Cardiac fibroblast (primary cell): ENCODE measurements around the gene TBXA2R.

ENCODE experiments used
- DNase-seq, 2 donors: peaks; one replicate each; pipeline versions ENCODE4 v3.0.0 to v3.0.0-alpha.2; 2010; ENCODE audit warnings: low read depth in 2 of 2
- H3K4me3 ChIP-seq, 2 donors: replicated peaks in 1 of 2; 1 replicate in 1 of 2; 2 replicates in 1 of 2; pipeline ENCODE4 v1.5.1; 2011; ENCODE audit warnings: low read depth in 2 of 2, low read length in 2 of 2, mild to moderate bottlenecking in 2 of 2, moderate library complexity in 1 of 2
- CTCF ChIP-seq: IDR thresholded peaks from one replicate; pipeline ENCODE4 v1.5.1; 2011; ENCODE audit warnings: low read depth, mild to moderate bottlenecking, low read length, inconsistent platforms

Gene TBXA2R

GRCh38 chr19:3555653-3556422 lies 50.8 kb downstream of the TBXA2R start:
- TF ChIP-seq CTCF: no peak
- DNase-seq: no peak
- peak overlapping the region; percentile 69 to 96 for H3K4me3 ChIP-seq

GRCh38 chr19:3554254-3555083 lies 52.2 kb downstream of the TBXA2R start:
- TF ChIP-seq CTCF: no peak
- no peak for DNase-seq
- H3K4me3 ChIP-seq: no peak overlapping the region

GRCh38 chr19:3551792-3552095 lies 54.9 kb downstream of the TBXA2R start:
- H3K4me3 ChIP-seq: no peak overlapping the region
- TF ChIP-seq CTCF: no peak
- no peak for DNase-seq

- no peak for TF ChIP-seq CTCF
- DNase-seq: no peak
- H3K4me3 ChIP-seq: no peak overlapping the region
These were observed 55.5 kb downstream of the TBXA2R start for GRCh38 chr19:3550947-3551791.

- no peak for DNase-seq
- TF ChIP-seq CTCF: no peak
- no peak overlapping the region for H3K4me3 ChIP-seq
These were observed 56.9 kb downstream of the TBXA2R start for GRCh38 chr19:3549816-3550215.

GRCh38 chr19:3548606-3549005 lies 58.1 kb downstream of the TBXA2R start:
- no peak for TF ChIP-seq CTCF
- DNase-seq: no peak
- H3K4me3 ChIP-seq: no peak overlapping the region
